ENCODE data around the gene CPA3.

The CPA3 gene

DNA sequence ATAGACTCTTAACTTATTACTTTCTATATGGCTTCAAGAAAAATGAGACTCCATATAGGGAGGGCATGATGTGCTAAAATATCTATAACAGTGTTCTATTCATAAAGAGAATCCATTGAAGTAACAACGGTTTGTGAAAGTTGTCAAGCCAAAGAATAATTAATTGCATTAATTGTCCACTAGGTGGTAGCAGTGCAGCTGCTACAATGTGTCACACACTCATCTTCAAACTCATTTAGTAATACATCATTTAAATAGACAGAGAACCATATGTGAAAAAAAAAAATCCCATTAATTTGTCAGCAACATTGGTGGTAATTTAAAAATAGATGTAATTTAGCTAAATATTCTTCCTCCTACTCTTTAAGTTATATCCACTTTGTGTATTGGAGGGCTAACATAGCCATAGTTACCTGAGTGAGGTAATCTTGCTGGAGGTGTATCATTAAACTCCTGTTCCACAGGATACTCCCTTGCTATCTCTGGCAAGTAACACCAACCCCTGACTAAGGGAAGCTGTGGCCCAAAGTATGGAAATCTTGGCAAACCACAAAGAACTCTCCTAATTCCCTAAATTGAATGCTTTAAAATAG lies 3.7 kb upstream of the CPA3 start:
- DNase-seq (ENCODE audit: low spot score), result peak; percentile 73

DNA sequence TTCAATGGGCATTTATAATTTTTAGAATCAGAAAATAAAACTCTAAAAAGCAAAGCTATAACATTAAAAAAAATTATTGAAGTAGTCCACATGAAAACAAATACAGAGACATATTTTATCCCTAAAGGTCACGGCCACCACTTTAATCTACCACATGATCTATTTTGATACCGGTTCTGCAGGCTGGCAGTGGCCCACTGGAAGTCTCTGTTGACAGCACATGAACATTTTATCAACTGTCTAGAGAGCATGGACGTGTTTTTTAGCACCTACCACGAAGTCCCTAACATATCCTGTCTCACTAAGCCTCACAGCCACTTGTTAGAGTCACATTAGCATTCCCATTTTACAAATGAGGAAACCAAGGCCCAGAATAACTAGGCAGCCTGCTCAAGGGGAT lies 1.8 kb upstream of the CPA3 start:
- DNase-seq (ENCODE audit: low spot score), result no peak

DNA sequence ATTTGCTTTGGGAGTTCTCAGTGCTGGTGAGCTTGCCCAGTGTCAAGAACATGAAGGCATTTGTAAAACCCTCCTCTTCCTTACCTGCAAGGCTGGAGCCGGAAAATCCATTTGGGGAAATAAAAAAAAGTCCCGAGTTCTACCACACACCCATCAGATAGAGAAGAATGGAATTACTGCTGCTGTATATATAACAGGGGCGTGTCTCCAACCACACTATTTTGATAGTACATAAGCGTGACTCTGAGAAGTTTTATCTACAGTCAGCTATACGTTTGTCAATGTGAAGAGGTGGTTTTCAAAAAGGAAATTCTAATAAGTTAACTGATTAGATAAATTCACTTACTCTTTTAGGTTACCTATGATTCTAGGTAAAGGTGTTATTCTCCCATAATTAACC lies 1.3 kb upstream of the CPA3 start:
- DNase-seq (ENCODE audit: low spot score), result no peak

DNA sequence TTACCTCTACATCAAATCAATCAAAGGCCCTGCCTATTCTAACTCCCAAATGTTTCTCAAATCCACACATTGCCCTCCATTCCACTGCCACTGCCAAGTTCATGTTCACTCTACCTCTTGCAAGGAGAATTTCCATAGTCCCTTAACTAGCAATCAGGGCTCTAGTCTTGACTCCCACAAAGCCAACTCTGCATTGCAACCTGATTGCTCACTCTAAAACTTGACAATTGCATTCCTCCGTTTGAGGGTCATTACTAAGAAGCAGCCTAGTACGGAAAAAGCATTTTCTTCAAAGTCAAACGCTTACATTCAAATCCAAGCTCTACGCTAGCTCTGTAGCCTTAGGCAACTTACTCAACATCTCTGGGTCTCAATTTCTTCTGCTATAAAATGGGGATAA lies 1.2 kb downstream of the CPA3 start:
- DNase-seq (ENCODE audit: low spot score), result no peak

DNA sequence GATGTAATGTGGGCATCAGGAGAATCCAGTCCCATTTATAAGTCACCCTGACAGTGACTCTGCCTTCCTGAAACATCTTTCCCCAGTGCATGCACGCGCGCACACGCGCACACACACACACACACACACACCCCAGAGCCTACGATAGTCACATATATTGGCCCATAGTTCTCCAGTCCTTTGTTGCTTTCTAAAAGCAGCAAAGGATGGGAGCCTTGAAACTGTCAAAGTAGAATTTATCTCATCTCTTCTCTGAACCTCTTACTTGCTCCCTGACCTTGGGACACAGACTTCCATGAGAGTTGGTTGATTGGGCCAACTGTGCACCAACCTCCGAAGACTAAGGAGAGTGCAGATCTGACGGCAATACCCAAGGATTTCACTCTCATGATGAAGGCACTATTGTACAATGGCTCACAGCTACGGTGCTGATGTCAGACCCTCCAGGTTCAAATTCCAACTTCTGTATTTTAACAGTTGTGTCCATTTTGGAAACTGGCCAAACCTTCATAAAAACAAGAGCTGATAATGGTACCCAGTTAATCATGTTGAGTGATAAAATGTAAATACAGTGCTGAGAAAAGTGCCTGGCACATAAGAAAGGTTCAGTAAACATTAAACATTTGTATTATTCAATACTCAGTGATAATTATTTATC lies 8.3 kb downstream of the CPA3 start:
- DNase-seq (ENCODE audit: low spot score), result no peak

DNA sequence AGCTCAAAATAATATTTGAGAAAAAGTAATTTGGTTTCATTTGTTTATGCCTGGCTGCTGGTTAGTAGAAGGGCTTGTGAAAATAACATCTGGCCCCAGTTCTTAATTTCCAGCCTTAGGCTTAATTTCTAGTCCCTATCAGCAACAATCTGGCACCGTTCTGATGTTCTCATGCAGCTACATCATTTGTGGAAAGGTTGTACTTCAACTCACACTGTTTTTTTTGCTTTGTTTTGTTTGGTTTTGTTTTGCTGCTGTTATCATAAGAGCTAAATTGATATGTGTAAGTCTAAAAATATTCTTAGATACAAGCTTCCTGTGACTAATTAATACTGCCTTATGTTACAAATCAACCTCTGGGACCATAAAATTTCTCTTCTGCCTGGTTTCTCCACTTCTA lies 8.9 kb downstream of the CPA3 start:
- no peak for DNase-seq (ENCODE audit: low spot score)

DNA sequence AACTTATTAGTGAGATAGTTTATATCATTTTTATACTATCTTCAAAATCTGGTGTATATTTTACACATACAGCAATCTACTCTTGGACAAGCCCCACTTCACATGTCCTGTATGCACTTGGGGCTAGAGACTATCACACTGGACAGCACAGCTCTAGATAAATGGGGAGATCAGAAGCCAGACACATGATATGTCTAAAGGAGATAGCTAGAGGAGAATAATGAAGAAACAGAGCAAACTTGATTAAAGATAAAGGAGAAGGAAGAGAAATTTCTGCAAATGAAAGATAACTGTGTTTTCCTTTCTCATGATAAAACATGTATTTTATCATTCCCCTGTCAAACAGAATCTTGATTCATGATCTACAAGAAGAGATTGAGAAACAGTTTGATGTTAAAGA lies 13.0 kb downstream of the CPA3 start:
- DNase-seq (ENCODE audit: low spot score), result no peak

DNA sequence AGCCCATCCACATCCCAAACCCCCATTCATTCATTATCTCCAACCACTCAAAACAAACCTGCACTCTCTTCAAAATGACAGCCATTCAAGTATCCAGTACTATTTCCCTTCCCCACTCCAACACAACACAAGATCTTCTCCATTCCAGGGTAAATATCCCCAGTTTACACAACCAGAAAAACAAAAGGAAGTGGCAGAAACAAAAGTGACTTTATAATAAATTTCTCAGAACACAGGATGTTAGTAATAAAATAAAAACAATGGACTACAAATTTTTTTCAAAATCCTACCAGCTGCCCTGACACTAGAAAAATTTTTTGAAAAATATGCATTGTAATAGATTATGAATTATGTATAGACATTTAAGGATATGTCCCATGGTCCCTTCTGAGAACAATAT lies 14.2 kb downstream of the CPA3 start:
- no peak for DNase-seq (ENCODE audit: low spot score)

DNA sequence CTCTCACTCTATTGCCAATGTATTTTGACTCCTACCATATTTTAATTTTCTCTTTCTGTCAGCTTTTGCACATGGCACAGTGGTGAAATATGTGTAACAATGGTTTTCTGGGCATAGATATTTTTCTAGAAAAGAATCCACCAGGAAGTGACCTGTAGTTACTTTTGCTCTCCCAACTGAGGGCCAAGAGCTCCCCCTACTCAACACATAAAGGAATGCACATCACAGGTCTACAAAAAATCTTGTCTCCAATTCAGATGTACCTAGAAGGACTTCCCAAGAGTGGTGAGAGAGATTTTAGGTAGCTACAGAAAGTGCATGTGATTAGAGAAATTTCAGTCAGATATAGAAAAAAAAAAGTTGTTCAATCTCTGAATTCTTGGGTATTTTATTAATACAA lies 15.6 kb downstream of the CPA3 start:
- DNase-seq (ENCODE audit: low spot score), result no peak

DNA sequence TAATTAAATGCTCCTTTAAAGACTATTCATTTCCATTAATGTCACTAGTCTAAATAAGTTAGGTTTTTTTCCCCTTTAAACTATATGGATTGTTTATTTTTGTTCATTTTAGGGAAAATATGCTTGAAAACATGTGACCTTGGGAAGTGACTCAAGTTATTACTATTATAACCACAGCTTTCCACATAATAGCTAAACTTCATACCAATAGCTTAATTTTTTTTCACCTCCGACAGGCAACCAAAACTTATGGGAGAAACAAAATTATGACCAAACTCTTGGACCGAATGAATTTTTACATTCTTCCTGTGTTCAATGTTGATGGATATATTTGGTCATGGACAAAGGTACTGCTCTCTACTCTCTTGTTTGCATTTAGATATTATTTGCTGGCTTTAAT lies 16.2 kb downstream of the CPA3 start:
- no peak for DNase-seq (ENCODE audit: low spot score)

DNA sequence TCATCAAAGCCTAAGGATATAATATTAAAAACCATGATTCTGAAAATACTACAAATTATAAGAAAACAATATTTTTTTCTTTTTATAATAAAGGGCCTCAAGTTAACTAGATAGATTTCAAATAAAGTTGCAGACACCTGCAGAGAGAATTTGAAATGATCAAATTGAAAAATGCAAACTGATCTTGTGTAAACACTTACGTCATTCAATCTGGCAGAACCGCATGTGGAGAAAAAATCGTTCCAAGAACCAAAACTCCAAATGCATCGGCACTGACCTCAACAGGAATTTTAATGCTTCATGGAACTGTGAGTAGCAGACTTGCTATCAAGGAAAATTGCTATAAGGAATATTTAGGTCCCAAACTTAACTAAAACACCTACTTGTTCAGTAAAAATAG lies 17.2 kb downstream of the CPA3 start:
- DNase-seq (ENCODE audit: low spot score), result no peak

DNA sequence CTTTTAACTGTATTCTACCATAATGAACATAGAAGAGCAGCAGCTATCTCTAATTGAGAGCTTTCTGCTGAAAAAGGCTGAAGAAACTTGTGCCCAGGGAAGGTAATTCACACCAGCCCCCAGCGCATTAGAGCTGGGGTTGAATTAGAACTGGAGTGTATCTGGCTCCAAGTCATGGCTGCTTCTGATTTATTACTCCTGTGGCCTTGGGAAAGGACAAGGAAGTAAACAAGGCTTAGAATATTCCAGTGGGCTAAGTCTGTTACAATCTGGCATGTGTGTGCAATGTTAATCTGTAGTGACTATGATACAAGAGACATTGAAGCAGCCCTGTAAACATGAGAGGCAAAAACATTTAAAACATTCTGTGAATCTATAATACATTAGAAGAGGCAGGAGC lies 18.1 kb downstream of the CPA3 start:
- no peak for DNase-seq (ENCODE audit: low spot score)

DNA sequence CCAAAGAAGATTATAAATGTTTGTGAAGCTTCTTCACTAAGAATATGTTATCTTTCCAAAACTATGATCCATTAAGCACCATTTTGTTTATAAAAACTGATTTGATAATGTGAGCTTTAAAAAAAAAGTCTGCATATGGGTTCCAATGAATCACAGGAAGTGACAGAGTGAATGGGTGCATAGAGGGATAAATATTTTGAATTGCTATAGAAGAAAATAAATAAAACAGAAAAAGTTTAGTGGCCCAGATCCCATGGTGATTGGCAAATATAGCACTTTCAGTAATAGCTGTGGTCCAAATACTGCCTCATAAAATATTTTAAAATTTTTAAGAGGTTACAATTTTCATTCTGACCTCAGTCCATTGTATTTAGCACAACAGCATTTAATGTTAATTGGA lies 19.2 kb downstream of the CPA3 start:
- no peak for DNase-seq (ENCODE audit: low spot score)

DNA sequence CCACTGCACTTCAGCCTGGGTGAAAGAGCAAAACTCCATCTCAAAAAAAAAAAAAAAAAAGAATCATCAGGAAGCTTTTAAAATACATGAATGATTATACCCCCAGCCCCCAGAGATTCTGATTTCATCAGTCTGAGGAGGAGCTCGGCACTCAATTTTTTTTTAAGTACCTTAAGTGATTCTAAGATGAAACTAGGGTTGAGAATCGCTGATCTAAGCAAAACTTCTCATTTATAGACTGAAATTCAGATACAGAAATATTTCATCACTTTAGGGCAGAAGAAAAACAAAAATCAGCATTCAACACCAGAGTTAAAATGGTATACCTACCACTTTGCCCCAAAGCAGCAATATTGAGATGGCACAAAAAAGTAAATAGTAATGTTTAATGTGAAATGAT lies 24.7 kb downstream of the CPA3 start:
- DNase-seq (ENCODE audit: low spot score), result no peak

DNA sequence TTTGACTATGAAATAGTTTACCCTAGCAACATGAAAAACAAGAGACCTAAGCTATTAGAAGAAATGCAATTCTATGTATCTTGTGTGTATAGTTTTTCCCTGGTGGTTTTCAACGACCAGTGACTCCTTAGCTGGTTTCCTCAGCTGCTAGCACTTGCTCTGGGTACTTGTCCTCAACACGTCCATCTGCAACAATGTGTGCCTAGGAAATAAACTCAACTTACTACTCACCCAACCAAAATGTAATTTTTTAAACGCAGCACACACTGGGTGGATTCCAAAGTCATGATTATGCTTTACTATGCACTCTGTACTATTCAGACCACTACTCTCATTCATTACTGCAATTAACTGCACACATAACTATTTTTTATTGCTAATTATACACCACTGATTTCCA lies 31.0 kb downstream of the CPA3 start:
- no peak for DNase-seq (ENCODE audit: low spot score)

DNA sequence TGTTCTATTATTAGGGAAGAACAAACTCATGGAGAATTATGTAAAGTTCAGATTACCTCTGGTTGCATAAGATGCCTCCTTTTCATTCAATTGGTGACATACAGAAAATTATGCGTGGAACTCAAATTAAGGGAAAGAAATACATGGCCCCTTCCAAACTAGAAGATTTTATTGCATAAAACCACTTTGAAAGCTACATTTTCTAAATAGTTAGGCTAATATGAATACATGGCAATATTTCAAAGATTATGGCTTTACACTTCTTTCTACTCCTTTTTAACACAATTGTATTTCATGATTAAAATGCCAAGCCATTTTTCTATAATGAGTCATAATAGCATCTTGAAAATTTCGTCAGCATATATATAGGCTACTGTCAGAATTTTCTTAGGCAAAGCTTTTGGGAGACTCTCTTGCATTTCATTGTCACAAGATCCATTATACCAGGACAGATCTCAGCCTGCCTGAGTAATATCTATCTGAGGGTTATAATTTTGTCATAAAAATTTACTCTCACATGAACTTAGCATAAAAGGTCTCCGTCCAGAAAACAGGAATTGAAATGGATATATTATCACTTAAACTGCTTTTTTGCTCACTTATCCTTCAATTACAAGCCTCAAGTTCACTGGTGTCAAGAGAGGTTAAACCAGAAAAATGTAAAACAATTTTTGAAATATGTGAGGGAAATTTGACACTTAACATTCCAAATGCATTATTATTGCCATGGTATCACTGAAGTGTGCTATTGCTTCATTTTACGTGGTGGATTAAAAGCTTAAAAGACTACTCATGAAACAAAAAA lies 37.1 kb downstream of the CPA3 start:
- DNase-seq (ENCODE audit: low spot score), result no peak

DNA sequence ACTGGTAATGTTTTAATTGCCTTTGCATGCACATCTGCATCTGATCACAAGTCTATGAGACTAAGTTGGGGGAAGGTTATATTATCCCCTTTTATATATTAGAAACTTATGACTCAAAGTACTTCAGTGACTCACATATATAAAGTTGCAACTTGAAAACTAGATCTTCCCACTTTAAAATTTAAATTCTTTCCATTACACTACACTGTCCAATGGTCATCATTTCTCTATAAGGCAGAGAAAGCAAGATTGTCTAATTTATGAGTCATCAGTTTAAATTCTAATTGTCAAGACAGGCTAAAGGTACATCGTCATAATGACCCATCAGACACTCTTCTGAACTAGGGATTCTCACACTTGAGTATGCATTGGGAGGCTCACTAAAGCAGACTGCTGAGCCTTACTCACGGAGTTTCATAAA lies 37.9 kb downstream of the CPA3 start:
- no peak for DNase-seq (ENCODE audit: low spot score)

DNA sequence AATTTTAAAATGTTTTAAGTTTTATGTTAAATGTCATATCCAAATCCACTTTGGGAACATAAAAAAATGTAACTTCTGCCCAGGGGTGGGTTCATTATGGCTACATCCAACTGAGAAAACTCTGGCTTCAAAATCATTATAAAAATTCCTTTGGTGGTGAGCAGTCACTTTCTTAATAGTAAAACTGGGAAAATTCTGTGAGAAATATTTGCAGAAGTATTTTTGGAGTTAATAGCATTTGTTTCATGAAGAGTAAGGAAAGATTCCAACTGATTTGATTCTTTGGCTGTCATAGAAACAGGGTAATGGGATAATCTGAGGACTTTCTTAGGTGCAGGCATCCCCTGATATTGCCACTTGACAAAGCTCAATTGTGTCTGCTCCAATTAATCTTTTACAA lies 38.8 kb downstream of the CPA3 start:
- DNase-seq (ENCODE audit: low spot score), result no peak

DNA sequence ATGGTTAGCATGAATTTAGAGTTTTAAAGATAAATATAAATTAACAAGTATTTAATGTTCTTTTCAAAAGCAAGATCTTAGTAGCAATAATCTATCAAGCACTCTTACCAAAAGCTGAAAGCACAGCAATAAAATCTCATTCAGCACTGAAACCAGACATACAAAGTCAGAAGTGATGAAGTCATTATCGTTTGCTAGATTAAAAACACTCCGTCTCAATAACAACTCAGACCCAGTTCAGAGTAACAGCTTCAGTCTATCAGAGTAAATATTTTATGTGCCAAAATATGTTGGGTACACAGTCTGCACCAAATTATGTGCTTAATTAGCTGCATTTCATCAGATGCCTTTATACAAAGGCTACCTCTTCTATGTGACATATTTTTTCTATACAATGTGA lies 41.6 kb downstream of the CPA3 start:
- no peak for DNase-seq (ENCODE audit: low spot score)

DNA sequence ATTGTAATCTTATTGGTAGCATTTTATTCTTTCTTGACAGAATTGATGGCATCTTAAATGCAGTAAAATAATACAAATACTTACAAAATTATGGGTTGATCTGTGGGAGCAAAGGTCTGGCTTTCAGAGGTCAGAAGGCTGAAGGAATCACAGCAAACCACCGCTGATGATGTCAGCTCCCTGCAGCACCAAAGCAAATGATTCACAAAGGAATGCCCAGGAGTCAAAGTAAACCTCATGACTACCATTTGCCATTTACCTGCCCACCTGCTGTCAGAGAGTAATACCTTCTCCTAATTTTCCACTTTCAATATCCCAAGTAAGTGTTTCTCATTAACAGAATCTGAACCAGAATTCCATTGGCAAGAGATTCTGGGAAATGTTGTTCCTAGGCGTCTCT lies 46.1 kb downstream of the CPA3 start:
- no peak for DNase-seq (ENCODE audit: low spot score)

DNA sequence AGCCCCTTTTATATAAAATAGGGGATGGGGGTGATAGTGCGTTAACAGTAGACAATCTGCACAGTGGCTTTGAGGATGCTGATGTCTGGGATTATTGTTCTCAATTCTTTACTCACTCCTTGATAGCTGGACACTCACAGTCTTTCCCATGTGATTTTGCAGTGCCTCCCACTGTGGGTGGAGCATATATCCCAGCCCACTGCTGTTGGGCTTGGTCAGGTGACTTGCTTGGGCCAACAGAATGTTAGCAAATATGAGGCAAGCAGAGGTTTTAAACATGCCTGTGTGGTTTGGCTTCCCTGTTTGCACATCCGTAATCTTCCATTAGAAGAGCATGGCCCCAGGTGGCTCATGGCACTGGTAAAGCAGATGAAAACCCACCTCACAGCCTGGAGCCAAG lies 46.5 kb downstream of the CPA3 start:
- no peak for DNase-seq (ENCODE audit: low spot score)

DNA sequence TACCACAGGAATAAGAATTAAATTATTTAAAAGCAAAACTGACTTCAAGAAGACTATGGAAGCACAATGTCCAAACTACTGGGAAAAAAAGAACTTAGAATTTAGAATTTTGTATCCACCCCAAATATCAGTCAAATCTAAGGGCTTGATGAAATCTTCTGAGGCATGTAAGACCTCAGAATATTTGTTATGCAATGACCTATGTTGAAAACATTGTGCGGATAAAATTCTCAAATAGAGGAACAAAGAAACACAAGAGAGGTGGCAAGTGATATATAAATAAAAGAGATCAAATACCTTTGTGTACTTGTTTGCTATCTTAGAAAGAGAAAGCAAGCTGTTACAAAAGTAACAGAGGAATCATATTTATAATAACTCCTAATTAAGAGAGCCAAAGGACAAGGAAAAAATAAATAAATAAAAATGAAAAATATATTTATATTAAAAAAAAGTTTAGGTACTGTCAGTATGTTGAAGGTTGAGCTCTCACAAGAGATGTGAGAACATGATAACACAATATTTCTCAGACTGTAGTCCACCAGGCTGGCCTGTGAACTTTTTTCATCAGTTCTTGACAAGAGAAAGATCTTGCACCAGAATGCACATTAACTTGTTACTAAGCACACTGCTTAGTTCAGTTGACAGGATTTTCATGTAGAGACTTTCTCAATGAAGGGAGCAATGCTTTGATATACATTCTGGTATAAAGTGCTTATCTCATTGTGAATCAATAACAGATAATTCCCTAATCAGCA lies 50.0 kb downstream of the CPA3 start:
- DNase-seq (ENCODE audit: low spot score), result no peak

DNA sequence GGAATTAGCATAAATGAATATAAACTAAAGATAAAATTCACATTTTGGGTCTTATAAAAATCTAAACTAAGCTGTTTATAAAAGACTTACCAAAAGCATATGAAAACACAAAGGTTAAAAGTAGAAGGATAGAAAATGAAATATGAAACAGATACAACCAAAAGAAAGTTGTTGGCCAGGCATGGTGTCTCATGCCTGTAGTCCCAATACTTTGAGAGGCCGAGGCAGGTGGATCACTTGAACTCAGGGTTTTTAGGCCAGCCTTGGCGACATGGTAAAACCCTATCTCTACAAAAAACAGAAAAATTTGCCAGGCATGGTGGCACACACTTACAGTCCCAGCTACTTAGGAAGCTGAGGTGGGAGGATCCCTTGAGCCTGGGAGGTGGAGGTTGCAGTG lies 51.0 kb downstream of the CPA3 start:
- DNase-seq (ENCODE audit: low spot score), result no peak
